Neural cell (in vitro differentiated cells): Measurements from ENCODE around the gene EHD4. TPM values are rescaled to one million over a fixed set of nuclear protein-coding genes. Genes with fewer than 3 reads are reported as not detected.

Experiments used
- H2AFZ ChIP-seq: fragments of 200-600, 300-800 bp; sonication (generic), shearing (Covaris generic); 2 replicates; pipeline ENCODE4 v1.6.0; 2014; ENCODE audit warnings: low read depth, mild to moderate bottlenecking, antibody characterized with exemption, low read length, moderate library complexity
- H3F3A ChIP-seq: fragments of 200-600 bp; shearing (Covaris generic); 2 replicates; pipeline ENCODE4 v1.6.1; 2016; ENCODE audit warnings: mild to moderate bottlenecking, moderate library complexity, mixed read lengths, antibody characterized with exemption, low read length; ENCODE audit not compliant: insufficient read depth, poor library complexity, severe bottlenecking
- H3K27ac ChIP-seq: fragments of 200-600, 300-800 bp; sonication (generic), shearing (Covaris generic); 2 replicates; pipeline ENCODE4 v1.5.1; 2014; ENCODE audit warnings: mild to moderate bottlenecking, low read length, moderate library complexity
- H3K27me3 ChIP-seq: fragments of 300-800, 200-600 bp; sonication (generic), shearing (Covaris generic); 2 replicates; pipeline ENCODE4 v1.6.0; 2014; ENCODE audit warnings: mild to moderate bottlenecking, low read depth, low read length, moderate library complexity; ENCODE audit not compliant: insufficient read depth
- H3K36me3 ChIP-seq: fragments of 300-800, 200-600 bp; sonication (generic), shearing (Covaris generic); 2 replicates; pipeline ENCODE4 v1.5.1; 2014; ENCODE audit warnings: mild to moderate bottlenecking, antibody characterized with exemption, low read length, moderate library complexity; ENCODE audit not compliant: insufficient read depth
- H3K4me2 ChIP-seq: fragments of 300-800, 200-600 bp; sonication (generic), shearing (Covaris generic); 2 replicates; pipeline ENCODE4 v1.6.0; 2014; ENCODE audit warnings: mild to moderate bottlenecking, low read length
- H3K4me3 ChIP-seq: fragments of 300-800, 200-600 bp; sonication (generic), shearing (Covaris generic); 2 replicates; pipeline ENCODE4 v1.5.1; 2014; ENCODE audit warnings: mild to moderate bottlenecking, low read length, moderate library complexity
- H3K79me2 ChIP-seq: fragments of 200-600 bp; shearing (Covaris generic); replicated peaks from 2 replicates; pipeline ENCODE4 v1.6.0; 2014; ENCODE audit warnings: mild to moderate bottlenecking, low read length, moderate library complexity; ENCODE audit not compliant: insufficient read depth
- H3K9ac ChIP-seq: fragments of 300-800, 200-600 bp; sonication (generic), shearing (Covaris generic); 2 replicates; pipeline ENCODE4 v1.6.1; 2016; ENCODE audit warnings: mild to moderate bottlenecking, low read length, mixed read lengths
- H3K9me2 ChIP-seq: fragments of 200-600 bp; shearing (Covaris generic); 2 replicates; pipeline ENCODE4 v1.6.1; 2016; ENCODE audit warnings: mild to moderate bottlenecking, low read length, mixed read lengths; ENCODE audit not compliant: insufficient read depth
- H3K9me3 ChIP-seq: fragments of 200-600, 300-800 bp; sonication (generic), shearing (Covaris generic); 2 replicates; pipeline ENCODE4 v1.6.1; 2016; ENCODE audit warnings: mild to moderate bottlenecking, mixed run types, low read length, moderate library complexity, mixed read lengths
- H4K20me1 ChIP-seq: fragments of 200-600 bp; shearing (Covaris generic); 2 replicates; pipeline ENCODE4 v1.6.1; 2016; ENCODE audit warnings: mild to moderate bottlenecking, mixed run types; ENCODE audit not compliant: insufficient read depth
- EP300 ChIP-seq: fragments of 450-650 bp; conservative IDR thresholded peaks from 2 replicates; pipeline ENCODE4 v1.6.1; 2014; ENCODE audit warnings: antibody characterized with exemption, mild to moderate bottlenecking, moderate library complexity; ENCODE audit not compliant: poor library complexity, severe bottlenecking
- EZH2 ChIP-seq: fragments of 200-600, 300-800 bp; shearing (Covaris generic), sonication (generic); IDR thresholded peaks from 2 replicates; pipeline ENCODE4 v1.6.1; 2014; ENCODE audit warnings: antibody characterized with exemption, low read length, borderline replicate concordance, mild to moderate bottlenecking; ENCODE audit not compliant: insufficient read depth, poor library complexity, severe bottlenecking
- MXI1 ChIP-seq: fragments of 450-650 bp; conservative IDR thresholded peaks from 2 replicates; pipeline ENCODE4 v1.6.1; 2014; ENCODE audit warnings: antibody characterized with exemption, mild to moderate bottlenecking; ENCODE audit not compliant: poor library complexity, severe bottlenecking
- POLR2AphosphoS5 ChIP-seq: IDR thresholded peaks from 2 replicates; pipeline ENCODE4 v1.6.1; 2012
- RAD21 ChIP-seq: fragments of 450-650 bp; conservative IDR thresholded peaks from 2 replicates; pipeline ENCODE4 v1.6.1; 2014; ENCODE audit warnings: antibody characterized with exemption, mild to moderate bottlenecking, moderate library complexity
- SMC3 ChIP-seq: fragments of 450-650 bp; conservative IDR thresholded peaks from 2 replicates; pipeline ENCODE4 v1.6.1; 2014; ENCODE audit warnings: antibody characterized with exemption, mild to moderate bottlenecking, moderate library complexity; ENCODE audit not compliant: poor library complexity
- TAF1 ChIP-seq: IDR thresholded peaks from 2 replicates; pipeline ENCODE4 v1.6.1; 2012; ENCODE audit warnings: low read depth
- polyA plus RNA-seq: library from polyadenylated mRNA; depleted of rRNA; stranded (reverse); fragments of >200 nt; gene quantifications from 2 replicates; pipeline ENCODE4 v1.2.3, GENCODE V29; 2014
- TF ChIP-seq, protein P1 (sequence below): fragments of 450-650 bp; IDR thresholded peaks from 2 replicates; pipeline ENCODE4 v1.5.1; 2014; ENCODE audit warnings: antibody characterized with exemption, mild to moderate bottlenecking, moderate library complexity; ENCODE audit not compliant: poor library complexity, severe bottlenecking
- TF ChIP-seq, protein P2 (sequence below): IDR thresholded peaks from 2 replicates; pipeline ENCODE4 v1.6.1; 2012; ENCODE audit warnings: borderline replicate concordance

EHD4 gene
- polyA plus RNA-seq, 1 donor from 2014 or later: 0.09 TPM

DNA sequence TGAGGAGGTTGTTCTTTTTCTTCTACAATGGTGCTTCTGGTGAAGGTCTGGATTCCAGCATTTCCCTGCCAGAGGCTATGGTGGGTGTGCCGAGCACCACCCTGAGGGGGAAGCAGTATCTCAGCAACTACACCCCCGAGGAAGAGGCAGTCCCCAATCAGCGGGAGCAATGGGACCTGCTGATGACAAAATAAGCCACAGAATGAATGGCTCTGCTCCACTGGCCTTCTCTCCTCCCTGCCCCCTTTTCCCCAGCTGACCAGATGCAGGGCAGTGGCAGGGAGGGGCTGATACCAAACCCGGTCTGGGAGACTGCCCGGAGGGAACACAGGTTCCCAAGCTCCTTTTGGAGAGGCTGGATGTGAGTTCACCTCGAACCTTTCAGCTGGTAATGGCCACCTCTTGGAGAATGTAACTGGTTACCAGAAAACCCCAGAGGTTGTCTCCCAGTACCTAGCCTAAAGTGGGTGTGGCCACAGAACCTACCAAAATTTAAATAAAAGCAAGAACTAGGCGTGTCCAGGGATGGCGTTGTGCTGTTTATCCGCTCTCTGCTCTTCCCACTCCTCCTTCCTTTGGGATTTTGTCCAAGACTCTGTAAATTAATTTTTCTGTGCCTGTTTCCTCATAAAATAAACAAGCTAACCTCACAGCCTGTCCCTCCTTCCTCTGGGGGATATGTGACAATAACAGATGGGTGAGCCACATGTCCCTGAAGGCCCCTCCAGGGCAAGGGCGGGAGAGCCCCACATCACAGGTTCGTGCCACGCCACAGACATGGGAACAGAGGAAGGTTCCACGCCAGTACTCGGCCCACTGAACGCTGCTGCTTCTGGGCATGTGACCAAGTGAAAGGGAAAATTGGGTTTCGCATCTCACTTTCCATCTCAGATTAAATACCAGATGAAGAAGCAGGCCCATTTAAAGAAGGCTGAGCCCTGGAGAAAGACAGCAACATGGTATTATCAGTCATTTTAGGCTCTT is 43.4 kb downstream of the EHD4 start:
- Histone ChIP-seq H3F3A (no peaks in the 10 kb centered on the region), H3K9me2 (no peaks in the 10 kb centered on the region), H3K36me3 (no peaks in the 10 kb centered on the region), H3K4me3 (no peak overlapping the region), H3K27ac (no peak overlapping the region), H3K79me2 (no peaks in the 10 kb centered on the region), H3K4me2 (no peak overlapping the region), H2AFZ (no peak overlapping the region), H3K27me3 (no peaks in the 10 kb centered on the region), H4K20me1 (no peaks in the 10 kb centered on the region), H3K9ac (no peak overlapping the region), H3K9me3 (no peaks in the 10 kb centered on the region)
- TF ChIP-seq MXI1 (no peak), RAD21 (no peak), POLR2AphosphoS5 (no peak), EP300 (no peak), TAF1 (no peak), EZH2 (no peak), SMC3 (no peak)
- TF ChIP-seq, protein P1, sequence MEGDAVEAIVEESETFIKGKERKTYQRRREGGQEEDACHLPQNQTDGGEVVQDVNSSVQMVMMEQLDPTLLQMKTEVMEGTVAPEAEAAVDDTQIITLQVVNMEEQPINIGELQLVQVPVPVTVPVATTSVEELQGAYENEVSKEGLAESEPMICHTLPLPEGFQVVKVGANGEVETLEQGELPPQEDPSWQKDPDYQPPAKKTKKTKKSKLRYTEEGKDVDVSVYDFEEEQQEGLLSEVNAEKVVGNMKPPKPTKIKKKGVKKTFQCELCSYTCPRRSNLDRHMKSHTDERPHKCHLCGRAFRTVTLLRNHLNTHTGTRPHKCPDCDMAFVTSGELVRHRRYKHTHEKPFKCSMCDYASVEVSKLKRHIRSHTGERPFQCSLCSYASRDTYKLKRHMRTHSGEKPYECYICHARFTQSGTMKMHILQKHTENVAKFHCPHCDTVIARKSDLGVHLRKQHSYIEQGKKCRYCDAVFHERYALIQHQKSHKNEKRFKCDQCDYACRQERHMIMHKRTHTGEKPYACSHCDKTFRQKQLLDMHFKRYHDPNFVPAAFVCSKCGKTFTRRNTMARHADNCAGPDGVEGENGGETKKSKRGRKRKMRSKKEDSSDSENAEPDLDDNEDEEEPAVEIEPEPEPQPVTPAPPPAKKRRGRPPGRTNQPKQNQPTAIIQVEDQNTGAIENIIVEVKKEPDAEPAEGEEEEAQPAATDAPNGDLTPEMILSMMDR: no peak
- TF ChIP-seq, protein P2, sequence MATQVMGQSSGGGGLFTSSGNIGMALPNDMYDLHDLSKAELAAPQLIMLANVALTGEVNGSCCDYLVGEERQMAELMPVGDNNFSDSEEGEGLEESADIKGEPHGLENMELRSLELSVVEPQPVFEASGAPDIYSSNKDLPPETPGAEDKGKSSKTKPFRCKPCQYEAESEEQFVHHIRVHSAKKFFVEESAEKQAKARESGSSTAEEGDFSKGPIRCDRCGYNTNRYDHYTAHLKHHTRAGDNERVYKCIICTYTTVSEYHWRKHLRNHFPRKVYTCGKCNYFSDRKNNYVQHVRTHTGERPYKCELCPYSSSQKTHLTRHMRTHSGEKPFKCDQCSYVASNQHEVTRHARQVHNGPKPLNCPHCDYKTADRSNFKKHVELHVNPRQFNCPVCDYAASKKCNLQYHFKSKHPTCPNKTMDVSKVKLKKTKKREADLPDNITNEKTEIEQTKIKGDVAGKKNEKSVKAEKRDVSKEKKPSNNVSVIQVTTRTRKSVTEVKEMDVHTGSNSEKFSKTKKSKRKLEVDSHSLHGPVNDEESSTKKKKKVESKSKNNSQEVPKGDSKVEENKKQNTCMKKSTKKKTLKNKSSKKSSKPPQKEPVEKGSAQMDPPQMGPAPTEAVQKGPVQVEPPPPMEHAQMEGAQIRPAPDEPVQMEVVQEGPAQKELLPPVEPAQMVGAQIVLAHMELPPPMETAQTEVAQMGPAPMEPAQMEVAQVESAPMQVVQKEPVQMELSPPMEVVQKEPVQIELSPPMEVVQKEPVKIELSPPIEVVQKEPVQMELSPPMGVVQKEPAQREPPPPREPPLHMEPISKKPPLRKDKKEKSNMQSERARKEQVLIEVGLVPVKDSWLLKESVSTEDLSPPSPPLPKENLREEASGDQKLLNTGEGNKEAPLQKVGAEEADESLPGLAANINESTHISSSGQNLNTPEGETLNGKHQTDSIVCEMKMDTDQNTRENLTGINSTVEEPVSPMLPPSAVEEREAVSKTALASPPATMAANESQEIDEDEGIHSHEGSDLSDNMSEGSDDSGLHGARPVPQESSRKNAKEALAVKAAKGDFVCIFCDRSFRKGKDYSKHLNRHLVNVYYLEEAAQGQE: no peak

DNA sequence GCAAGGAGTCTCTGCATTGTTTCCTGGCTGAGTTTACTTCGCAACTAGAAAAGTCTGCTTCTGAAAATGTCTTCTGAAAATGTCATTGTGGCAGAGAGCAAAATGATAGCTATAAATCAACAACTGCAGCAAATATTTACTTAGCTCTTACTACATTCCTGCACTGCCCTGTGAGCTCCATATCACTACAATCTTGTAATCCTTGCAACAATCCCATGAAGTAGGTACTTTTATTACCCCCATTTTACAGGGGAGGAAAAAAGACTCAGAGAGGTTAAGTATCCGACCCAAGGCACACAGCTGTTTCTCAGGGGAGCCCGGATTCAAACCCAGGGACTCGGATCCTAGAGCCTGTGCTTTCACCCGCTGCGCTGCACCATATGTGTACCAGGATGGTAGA is 44.3 kb downstream of the EHD4 start:
- no peaks in the 10 kb centered on the region for H3K79me2 ChIP-seq
- H4K20me1 ChIP-seq: no peaks in the 10 kb centered on the region
- no peak overlapping the region for H2AFZ ChIP-seq
- no peak for TF ChIP-seq MXI1
- no peak for TF ChIP-seq TAF1
- TF ChIP-seq EP300: no peak
- TF ChIP-seq EZH2: no peak
- TF ChIP-seq, protein P1: no peak
- no peak for TF ChIP-seq RAD21
- TF ChIP-seq POLR2AphosphoS5: no peak
- TF ChIP-seq SMC3: no peak
- TF ChIP-seq, protein P2: no peak
- no peak overlapping the region for H3K27ac ChIP-seq
- H3K9me3 ChIP-seq: no peaks in the 10 kb centered on the region
- no peak overlapping the region for H3K4me3 ChIP-seq
- H3K4me2 ChIP-seq: no peak overlapping the region
- H3K36me3 ChIP-seq: no peaks in the 10 kb centered on the region
- H3K9ac ChIP-seq: no peak overlapping the region
- H3F3A ChIP-seq: no peaks in the 10 kb centered on the region
- H3K9me2 ChIP-seq: no peaks in the 10 kb centered on the region
- H3K27me3 ChIP-seq: no peaks in the 10 kb centered on the region
